K562 (cell line): ENCODE results near the gene SV2C. TPM values are rescaled to one million over a fixed set of nuclear protein-coding genes. Genes with fewer than 3 reads are reported as not detected.

ENCODE experiments used
- ATAC-seq: fragments of 200-7000 bp; cut with Tn5 transposase; 3 replicates; pipeline ENCODE4 v1.9.1; 2020; ENCODE audit warnings: moderate library complexity
- BruUV-seq: library from RNA; stranded (reverse); fragments of 400-500 nt; replicated peaks from 2 replicates; lab custom pipeline; 2021; lab: Mats Ljungman, UMichigan
- CTCF ChIA-PET: fragments of 300-600 bp; formaldehyde crosslinking; extraction: SDS; loops from one replicate; lab custom pipeline; 2021; ENCODE audit warnings: low intra/inter-chr PET ratio; lab: Yijun Ruan, JAX
- POLR2A ChIA-PET: fragments of 300-600, 350-650 bp; sonication (Branson Sonifier 250); formaldehyde crosslinking; extraction: SDS; loops from one replicate; lab custom pipeline; 2021; ENCODE audit warnings: antibody characterized with exemption, inconsistent platforms; lab: Yijun Ruan, JAX
- DNase-seq, 4 experiments: peaks; one replicate each; pipeline versions ENCODE4 v3.0.0 to v3.0.0-alpha.2; 2011 to 2018; ENCODE audit warnings: low spot score in 3 of 4, mixed read lengths in 3 of 4; ENCODE audit errors: extremely low read depth in 1 of 4
- FAIRE-seq: peaks from 2 replicates; lab custom pipeline; 2011; peaks lifted over from hg19 to GRCh38; lab: Jason Lieb, UNC
- H2AFZ ChIP-seq: 2 replicates; pipeline ENCODE4 v1.6.0; 2011; ENCODE audit warnings: low read depth, low read length, control low read depth, inconsistent platforms
- H3K27ac ChIP-seq: fragments of 200-600 bp; 3 replicates; pipeline ENCODE4 v1.8.0; 2011; ENCODE audit warnings: low read depth, mild to moderate bottlenecking, control low read depth, inconsistent platforms, low read length, moderate library complexity, mixed read lengths; ENCODE audit errors: extremely low read depth
- H3K27me3 ChIP-seq, 2 experiments: fragments of 300-600 bp in 1 of 2; 2 replicates in 1 of 2; 3 replicates in 1 of 2; pipeline versions ENCODE4 v1.6.0 to v1.8.0; 2011; ENCODE audit warnings: inconsistent platforms in 2 of 2, low read length in 2 of 2, mild to moderate bottlenecking in 1 of 2, mixed read lengths in 1 of 2, moderate library complexity in 1 of 2; ENCODE audit not compliant: control insufficient read depth in 2 of 2, insufficient read depth in 2 of 2
- H3K36me3 ChIP-seq: fragments of 300-600 bp; 3 replicates; pipeline ENCODE4 v1.8.0; 2011; ENCODE audit warnings: mild to moderate bottlenecking, low read length, inconsistent platforms; ENCODE audit not compliant: control insufficient read depth, insufficient read depth
- H3K4me1 ChIP-seq, 2 experiments: fragments of 200-600 bp in 1 of 2; replicated peaks in 1 of 2; 2 replicates in 1 of 2; 3 replicates in 1 of 2; pipeline versions ENCODE4 v1.5.1 to v1.8.0; 2011; ENCODE audit warnings: inconsistent platforms in 2 of 2, low read length in 2 of 2, mild to moderate bottlenecking in 1 of 2, mixed read lengths in 1 of 2, moderate library complexity in 1 of 2; ENCODE audit not compliant: control insufficient read depth in 2 of 2, insufficient read depth in 2 of 2
- H3K4me2 ChIP-seq: 2 replicates; pipeline ENCODE4 v1.6.1; 2011; ENCODE audit warnings: low read length, control low read depth, inconsistent platforms, mixed read lengths; ENCODE audit not compliant: insufficient read depth
- H3K4me3 ChIP-seq: fragments of 200-600 bp; sonication (generic), shearing (Covaris generic); 2 replicates; pipeline ENCODE4 v1.5.1; 2016; ENCODE audit warnings: control low read depth, inconsistent platforms
- H3K79me2 ChIP-seq: fragments of 200-600 bp; 3 replicates; pipeline ENCODE4 v1.8.0; 2011; ENCODE audit warnings: low read length, inconsistent platforms; ENCODE audit not compliant: control insufficient read depth, insufficient read depth
- H3K9ac ChIP-seq, 2 experiments: 2 replicates each; pipeline versions ENCODE4 v1.6.0 to v1.6.1; 2011; ENCODE audit warnings: low read depth in 2 of 2, low read length in 2 of 2, control low read depth in 1 of 2, inconsistent platforms in 1 of 2, mild to moderate bottlenecking in 1 of 2, mixed read lengths in 1 of 2; ENCODE audit not compliant: insufficient read depth in 1 of 2
- H3K9me1 ChIP-seq: one replicate; pipeline ENCODE4 v1.6.0; 2011; ENCODE audit warnings: inconsistent platforms, mild to moderate bottlenecking, low read length, moderate library complexity; ENCODE audit not compliant: control insufficient read depth, insufficient read depth
- H3K9me3 ChIP-seq: replicated peaks from 2 replicates; pipeline ENCODE4 v1.5.1; 2011; ENCODE audit warnings: low read depth, low read length, inconsistent platforms; ENCODE audit not compliant: control insufficient read depth, insufficient read depth
- H4K20me1 ChIP-seq: replicated peaks from 2 replicates; pipeline ENCODE4 v1.6.1; 2011; ENCODE audit warnings: low read length, inconsistent platforms, mixed read lengths; ENCODE audit not compliant: control insufficient read depth, insufficient read depth
- ARID2 ChIP-seq: fragments of 450-650 bp; IDR thresholded peaks from 2 replicates; pipeline ENCODE4 v1.6.1; 2017; ENCODE audit warnings: antibody characterized with exemption, mild to moderate bottlenecking
- CLOCK ChIP-seq: fragments of 250-450 bp; sonication (Bioruptor Pico); IDR thresholded peaks from 2 replicates; pipeline ENCODE4 v1.4.0; 2020; ENCODE audit warnings: mild to moderate bottlenecking, moderate library complexity, borderline replicate concordance
- GTF2F1 ChIP-seq: IDR thresholded peaks from 2 replicates; pipeline ENCODE4 v1.6.1; 2011; ENCODE audit warnings: low read depth, low read length, improper control_type of control experiment
- HES1 ChIP-seq: fragments of 450-650 bp; IDR thresholded peaks from 2 replicates; pipeline ENCODE4 v1.6.1; 2016; ENCODE audit warnings: low read depth, mild to moderate bottlenecking, moderate library complexity
- RCOR1 ChIP-seq, 2 experiments: IDR thresholded peaks; 2 replicates each; pipeline ENCODE4 v1.6.1; 2012; ENCODE audit warnings: low read depth in 2 of 2, low read length in 2 of 2, borderline replicate concordance in 1 of 2, improper control_type of control experiment in 1 of 2
- SPI1 ChIP-seq: IDR thresholded peaks from 2 replicates; pipeline ENCODE4 v1.6.1; 2011; ENCODE audit warnings: low read depth, low read length, control low read depth, borderline replicate concordance
- SRSF9 ChIP-seq: fragments of 200-400 bp; formaldehyde crosslinking; IDR thresholded peaks from 2 replicates; pipeline ENCODE4 v1.6.1; 2017; ENCODE audit warnings: low read depth, low read length, borderline replicate concordance
- ZNF311 ChIP-seq: fragments of 250-450 bp; sonication (Bioruptor Pico); IDR thresholded peaks from 2 replicates; pipeline ENCODE4 v1.4.0; 2020; ENCODE audit warnings: mild to moderate bottlenecking, moderate library complexity
- ZNF347 ChIP-seq: fragments of 450-650 bp; formaldehyde crosslinking; IDR thresholded peaks from 2 replicates; pipeline ENCODE4 v1.4.0; 2020; ENCODE audit warnings: low read depth, mild to moderate bottlenecking, moderate library complexity
- WGBS: fragments of 100-300 bp; shearing (Covaris generic); methylation state at CpG from one replicate; pipeline ENCODE4 v1.1.6; 2016; ENCODE audit warnings: low coverage, mixed read lengths; ENCODE audit not compliant: insufficient coverage; ENCODE audit errors: missing lambda C conversion rate; 5-methylcytosine and 5-hydroxymethylcytosine counted together
- in situ Hi-C: fragments of 300-500 bp; cut with MboI; formaldehyde crosslinking; loops from 4 replicates; pipeline ENCODE4 v1.15.0; 2018; ENCODE audit warnings: inconsistent platforms, mixed read lengths
- intact Hi-C: fragments of 100-400 bp; cut with micrococcal nuclease; formaldehyde crosslinking; loops from 2 replicates; pipeline ENCODE4 v1.14.2; 2022
- polyA plus RNA-seq, 8 experiments: library from polyadenylated mRNA; depleted of rRNA in 4 of 8; stranded (reverse) in 5 of 8; unstranded in 3 of 8; fragments of >200 nt; fragmentation: Nextera tagmentation in 2 of 8; fragmentation: Illumina TruSeq in 1 of 8; extraction: Ambion mirVana in 2 of 8; extraction: Trizol in 1 of 8; gene quantifications; 2 replicates each; pipeline versions ENCODE4 v1.2.1 to v1.2.3, GENCODE V29; 2011 to 2014; ENCODE audit warnings: inconsistent platforms in 1 of 8, missing spikeins in 1 of 8
- total RNA-seq, 7 experiments: library from RNA; depleted of rRNA in 6 of 7; stranded (reverse); fragments of >200 nt in 6 of 7; fragmentation: Illumina TruSeq in 2 of 7; extraction: Trizol in 2 of 7; gene quantifications; 2 replicates each; pipeline versions ENCODE4 v1.2.1 to v1.2.3, GENCODE V29; 2011 to 2021; ENCODE audit warnings: low replicate concordance in 1 of 7
- TF ChIP-seq, protein P1 (sequence below): fragments of 250-450 bp; sonication (Bioruptor Pico); IDR thresholded peaks from 2 replicates; pipeline ENCODE4 v1.4.0; 2020; ENCODE audit warnings: mild to moderate bottlenecking, moderate library complexity

The SV2C gene
- total and polyA plus RNA-seq, 9 of the 15 experiments (the other 6 are each of a cell fraction or from before 2014, with no cell fraction given) = 0.05 TPM; not detected in 8

DNA sequence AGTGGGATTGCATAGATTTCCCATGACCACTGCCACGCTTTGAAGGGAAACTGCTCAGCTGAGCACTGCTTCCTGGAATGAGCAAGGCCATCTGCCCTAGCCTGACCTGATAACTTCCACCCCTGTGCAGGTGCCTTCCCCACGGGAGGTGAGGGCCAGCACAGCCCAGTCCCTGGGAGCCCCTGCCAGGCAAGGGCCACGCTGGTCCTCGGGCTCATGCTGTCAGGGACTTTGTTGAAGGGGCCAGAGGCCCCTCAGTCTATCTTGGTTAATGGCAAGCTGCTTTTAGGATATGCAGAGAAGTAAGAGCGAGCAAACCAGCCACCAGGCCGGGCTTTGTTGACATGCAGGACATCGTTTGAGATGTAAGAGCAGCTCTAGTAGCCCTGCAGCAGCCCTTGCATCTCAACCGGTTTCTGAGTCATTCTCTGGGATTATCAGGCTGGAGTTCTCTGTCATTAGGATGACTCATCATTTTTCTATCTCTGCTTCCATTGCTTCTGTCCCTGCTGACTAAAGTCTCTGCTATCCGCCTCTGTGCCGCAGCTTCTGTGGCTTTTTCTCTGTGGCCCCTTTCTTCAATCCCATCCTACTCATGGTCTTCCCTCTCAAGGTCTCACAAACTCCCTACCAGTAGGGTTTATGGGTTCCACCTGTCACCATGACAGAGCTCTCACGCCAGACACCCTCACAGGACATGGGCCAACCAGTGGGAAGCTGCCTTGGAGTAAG lies 289.3 kb downstream of the SV2C start (continued):
- TF ChIP-seq ZNF311 (CRISPR knock-in tag) (no peak), CLOCK (CRISPR knock-in tag) (no peak), RCOR1 (IDR thresholded peaks at IDR 0.05; ENCODE audit: borderline replicate concordance in 1 of 2, low read depth in 2 of 2, low read length in 2 of 2) (peak in 1 of 2 experiments; percentile 84; a peak in 2 of 4 replicates), SPI1 (no peak)

GRCh38 chr5:76376148-76376865 lies 293.1 kb downstream of the SV2C start:
- H4K20me1 ChIP-seq = no peaks in the 10 kb centered on the region
- no peaks in the 10 kb centered on the region for H3K27me3 ChIP-seq
- H3K79me2 ChIP-seq = no peaks in the 10 kb centered on the region
- no peak for ATAC-seq
- no peak for DNase-seq
- 57% methylated on average over 3 of the region's 3 CpGs for WGBS
- H3K27ac ChIP-seq = no peak overlapping the region
- no peak overlapping the region for H3K4me2 ChIP-seq
- intact Hi-C loops = no loop called here
- TF ChIP-seq, protein P1, sequence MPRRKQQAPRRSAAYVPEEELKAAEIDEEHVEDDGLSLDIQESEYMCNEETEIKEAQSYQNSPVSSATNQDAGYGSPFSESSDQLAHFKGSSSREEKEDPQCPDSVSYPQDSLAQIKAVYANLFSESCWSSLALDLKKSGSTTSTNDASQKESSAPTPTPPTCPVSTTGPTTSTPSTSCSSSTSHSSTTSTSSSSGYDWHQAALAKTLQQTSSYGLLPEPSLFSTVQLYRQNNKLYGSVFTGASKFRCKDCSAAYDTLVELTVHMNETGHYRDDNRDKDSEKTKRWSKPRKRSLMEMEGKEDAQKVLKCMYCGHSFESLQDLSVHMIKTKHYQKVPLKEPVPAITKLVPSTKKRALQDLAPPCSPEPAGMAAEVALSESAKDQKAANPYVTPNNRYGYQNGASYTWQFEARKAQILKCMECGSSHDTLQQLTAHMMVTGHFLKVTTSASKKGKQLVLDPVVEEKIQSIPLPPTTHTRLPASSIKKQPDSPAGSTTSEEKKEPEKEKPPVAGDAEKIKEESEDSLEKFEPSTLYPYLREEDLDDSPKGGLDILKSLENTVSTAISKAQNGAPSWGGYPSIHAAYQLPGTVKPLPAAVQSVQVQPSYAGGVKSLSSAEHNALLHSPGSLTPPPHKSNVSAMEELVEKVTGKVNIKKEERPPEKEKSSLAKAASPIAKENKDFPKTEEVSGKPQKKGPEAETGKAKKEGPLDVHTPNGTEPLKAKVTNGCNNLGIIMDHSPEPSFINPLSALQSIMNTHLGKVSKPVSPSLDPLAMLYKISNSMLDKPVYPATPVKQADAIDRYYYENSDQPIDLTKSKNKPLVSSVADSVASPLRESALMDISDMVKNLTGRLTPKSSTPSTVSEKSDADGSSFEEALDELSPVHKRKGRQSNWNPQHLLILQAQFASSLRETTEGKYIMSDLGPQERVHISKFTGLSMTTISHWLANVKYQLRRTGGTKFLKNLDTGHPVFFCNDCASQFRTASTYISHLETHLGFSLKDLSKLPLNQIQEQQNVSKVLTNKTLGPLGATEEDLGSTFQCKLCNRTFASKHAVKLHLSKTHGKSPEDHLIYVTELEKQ (CRISPR knock-in tag) = no peak
- TF ChIP-seq ZNF347 (CRISPR knock-in tag) = no peak
- TF ChIP-seq HES1 = no peak
- TF ChIP-seq SRSF9 = no peak
- TF ChIP-seq GTF2F1 = no peak
- TF ChIP-seq ARID2 = no peak
- H3K9me1 ChIP-seq = no peaks in the 10 kb centered on the region
- no peaks in the 10 kb centered on the region for H3K36me3 ChIP-seq
- no peaks in the 10 kb centered on the region for H3K9me3 ChIP-seq
- FAIRE-seq = no peak
- ChIA-PET POLR2A (interaction anchor here (1.1 to 2.0 kb wide), 4 partner anchors 12 to 27 kb away, joined by 3 to 10 read pairs (median 6); no protein-coding TSS in a partner anchor), CTCF (no interaction called here)
- in situ Hi-C loops = no loop called here
- no TSS peak for BruUV-seq
- peak overlapping the region; percentile 3; the same call in 1 of the 2 replicates for H2AFZ ChIP-seq
- H3K4me3 ChIP-seq = no peak overlapping the region
- H3K9ac ChIP-seq = no peak overlapping the region
- peaks cover 21 to 40% of the 10 kb centered on the region in 2 experiments for H3K4me1 ChIP-seq
